OCI-LY1 (cell line): ENCODE measurements around the gene SPIN1.

Source experiments
- CTCF ChIP-seq: fragments of 200-600 bp; sonication (generic), shearing (Covaris generic); IDR thresholded peaks from 2 replicates; pipeline ENCODE4 v1.5.1; 2017; ENCODE audit warnings: mild to moderate bottlenecking, antibody characterized with exemption, low read length, moderate library complexity, mixed read lengths
- EZH2 ChIP-seq: fragments of 200-600 bp; sonication (generic), shearing (Covaris generic); IDR thresholded peaks from 2 replicates; pipeline ENCODE4 v1.8.0; 2017; ENCODE audit warnings: borderline replicate concordance, mixed run types, mild to moderate bottlenecking, antibody characterized with exemption, low read length, moderate library complexity, mixed read lengths

GRCh38 chr9:88399966-88400365 lies 11.7 kb downstream of the SPIN1 start:
- TF ChIP-seq CTCF, result no peak
- TF ChIP-seq EZH2, result no peak
